ENCODE data around the gene EXOSC3. TPM values are rescaled to one million over a fixed set of nuclear protein-coding genes. Genes with fewer than 3 reads are reported as not detected.

Gene EXOSC3
- total and polyA plus RNA-seq, 9 of the 15 experiments (the other 6 are each of a cell fraction or from before 2014, with no cell fraction given) = 18.5 to 266 (median 114) TPM

GRCh38 chr9:37784616-37785483 is at the start of gene EXOSC3 (continued):
- TF ChIP-seq ZNF592 (IDR thresholded peaks at IDR 0.05) (no peak), DLX4 (CRISPR knock-in tag; IDR thresholded peaks at IDR 0.05) (no peak), XRCC4 (IDR thresholded peaks at IDR 0.05; ENCODE audit: extremely low read depth, insufficient read depth, insufficient read length) (no peak), ZNF639 (CRISPR knock-in tag; conservative IDR thresholded peaks at IDR 0.05 in 1 of 2, IDR thresholded peaks at IDR 0.05 in 1 of 2) (peak in 1 of 2 experiments; percentile 83; a peak in 2 of 4 replicates), KLF6 (CRISPR knock-in tag; IDR thresholded peaks at IDR 0.05; ENCODE audit: borderline replicate concordance) (no peak), SIX5 (IDR thresholded peaks at IDR 0.05; ENCODE audit: borderline replicate concordance in 1 of 2, insufficient read depth in 1 of 2, low read depth in 1 of 2, low read length in 2 of 2) (peak in 1 of 2 experiments; percentile 19; a peak in 2 of 4 replicates), ZNF764 (CRISPR knock-in tag; IDR thresholded peaks at IDR 0.05; ENCODE audit: low read depth) (no peak), E2F5 (CRISPR knock-in tag; IDR thresholded peaks at IDR 0.05) (peak; percentile 78; the same call in 1 of the 2 replicates), THRAP3 (IDR thresholded peaks at IDR 0.05; ENCODE audit: borderline replicate concordance) (no peak), ZNF551 (CRISPR knock-in tag; IDR thresholded peaks at IDR 0.05) (no peak), FOXO4 (CRISPR knock-in tag; IDR thresholded peaks at IDR 0.05) (no peak), CBX3 (IDR thresholded peaks at IDR 0.05; ENCODE audit: borderline replicate concordance in 1 of 2, low read length in 2 of 2) (peak in 1 of 2 experiments; percentile 70; a peak in 1 of 3 replicates), RAD21 (CRISPR knock-in tag; conservative IDR thresholded peaks at IDR 0.05 in 1 of 2, IDR thresholded peaks at IDR 0.05 in 1 of 2) (peak in 1 of 2 experiments; percentile 38; a peak in 1 of 4 replicates), CBFA2T3 (IDR thresholded peaks at IDR 0.05) (no peak), TAL1 (IDR thresholded peaks at IDR 0.05) (no peak), ERF (CRISPR knock-in tag; IDR thresholded peaks at IDR 0.05) (no peak; the same call in 1 of the 2 replicates), ZNF134 (CRISPR knock-in tag; conservative IDR thresholded peaks at IDR 0.05) (no peak)

Data from K562 (cell line).